ENCODE measurements around the gene FIGLA. TPM values are rescaled to one million over a fixed set of nuclear protein-coding genes. Genes with fewer than 3 reads are reported as not detected.

Gene FIGLA
- total RNA-seq, 1 experiment from 2014 or later = not detected

DNA sequence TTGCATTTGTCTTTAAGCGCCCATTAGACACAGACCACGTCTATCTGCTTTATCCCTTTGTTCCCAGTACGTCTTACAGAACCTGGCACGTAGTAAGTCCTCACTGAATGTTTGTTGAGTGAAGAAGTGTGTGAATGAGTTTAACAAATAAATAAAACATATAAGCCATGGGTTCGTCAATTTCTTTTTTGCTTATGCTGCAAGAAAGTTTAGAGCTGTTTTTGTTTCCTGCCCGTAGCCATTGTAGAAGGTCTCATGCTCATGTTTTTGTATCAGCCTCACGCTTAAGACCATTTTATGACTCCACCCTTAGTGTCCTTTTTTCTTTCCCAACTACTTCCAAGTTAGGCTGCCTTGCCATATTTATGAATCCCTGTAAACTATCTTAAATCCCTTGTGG, 24.9 kb downstream of the FIGLA start:
- peaks cover 50% of the 10 kb centered on the region for H3K27me3 ChIP-seq (replicated peaks; ENCODE audit: insufficient read depth, low read depth, low read length, poor library complexity)
- ChIA-PET CTCF (no interaction called here), POLR2A (ENCODE audit: low non-redundant PET) (no interaction called here)
- no peaks in the 10 kb centered on the region for H3K9me3 ChIP-seq (ENCODE audit: low read depth, low read length, poor library complexity, severe bottlenecking)
- intact Hi-C loops (cut with micrococcal nuclease; ENCODE audit: unreplicated experiment) = loop anchor here (10.0 kb wide), 1 partner anchor 351 kb away; no protein-coding TSS in a partner anchor
- no peak overlapping the region for H3K27ac ChIP-seq (ENCODE audit: low read depth, low read length, poor library complexity, severe bottlenecking)
- TF ChIP-seq EZH2 (IDR thresholded peaks at IDR 0.05; ENCODE audit: borderline replicate concordance, low read depth, low read length, poor library complexity, severe bottlenecking) = no peak
- TF ChIP-seq, protein P1, sequence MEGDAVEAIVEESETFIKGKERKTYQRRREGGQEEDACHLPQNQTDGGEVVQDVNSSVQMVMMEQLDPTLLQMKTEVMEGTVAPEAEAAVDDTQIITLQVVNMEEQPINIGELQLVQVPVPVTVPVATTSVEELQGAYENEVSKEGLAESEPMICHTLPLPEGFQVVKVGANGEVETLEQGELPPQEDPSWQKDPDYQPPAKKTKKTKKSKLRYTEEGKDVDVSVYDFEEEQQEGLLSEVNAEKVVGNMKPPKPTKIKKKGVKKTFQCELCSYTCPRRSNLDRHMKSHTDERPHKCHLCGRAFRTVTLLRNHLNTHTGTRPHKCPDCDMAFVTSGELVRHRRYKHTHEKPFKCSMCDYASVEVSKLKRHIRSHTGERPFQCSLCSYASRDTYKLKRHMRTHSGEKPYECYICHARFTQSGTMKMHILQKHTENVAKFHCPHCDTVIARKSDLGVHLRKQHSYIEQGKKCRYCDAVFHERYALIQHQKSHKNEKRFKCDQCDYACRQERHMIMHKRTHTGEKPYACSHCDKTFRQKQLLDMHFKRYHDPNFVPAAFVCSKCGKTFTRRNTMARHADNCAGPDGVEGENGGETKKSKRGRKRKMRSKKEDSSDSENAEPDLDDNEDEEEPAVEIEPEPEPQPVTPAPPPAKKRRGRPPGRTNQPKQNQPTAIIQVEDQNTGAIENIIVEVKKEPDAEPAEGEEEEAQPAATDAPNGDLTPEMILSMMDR (conservative IDR thresholded peaks at IDR 0.05; ENCODE audit: low read depth, low read length) = no peak
- no peak overlapping the region for H3K4me3 ChIP-seq (ENCODE audit: low read depth, low read length, poor library complexity, severe bottlenecking)
- BruUV-seq (replicated peaks) = no TSS peak
- DNase-seq (ENCODE audit: low spot score) = no peak
- H3K4me1 ChIP-seq (ENCODE audit: insufficient read depth, low read length, poor library complexity, severe bottlenecking) = peaks cover 11% of the 10 kb centered on the region
- H3K36me3 ChIP-seq (ENCODE audit: insufficient read depth, low read length, poor library complexity, severe bottlenecking) = no peaks in the 10 kb centered on the region

DNA sequence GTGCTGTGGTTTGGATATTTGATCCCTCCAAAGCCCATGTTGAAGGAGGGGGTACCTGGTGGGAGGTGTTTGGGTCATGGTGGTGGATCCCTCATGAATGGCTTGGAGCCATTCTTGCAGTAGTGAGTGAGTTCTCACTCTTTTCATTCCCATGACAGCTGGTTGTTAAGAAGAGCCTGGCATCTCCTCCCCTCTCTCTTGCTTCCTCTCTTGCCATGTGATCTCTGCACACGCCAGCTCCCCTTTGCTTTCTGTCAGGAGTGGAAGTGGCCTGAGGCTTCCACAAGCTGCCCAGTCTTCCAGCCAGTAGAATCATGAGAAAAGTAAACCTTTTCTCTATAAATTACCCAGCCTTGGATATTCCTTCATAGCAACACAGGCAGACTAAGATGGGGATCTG, 31.0 kb downstream of the FIGLA start:
- no peak overlapping the region for H3K27ac ChIP-seq (ENCODE audit: low read depth, low read length, poor library complexity, severe bottlenecking)
- H3K4me3 ChIP-seq (ENCODE audit: low read depth, low read length, poor library complexity, severe bottlenecking) = no peak overlapping the region
- intact Hi-C loops (cut with micrococcal nuclease; ENCODE audit: unreplicated experiment) = no loop called here
- peaks cover 8% of the 10 kb centered on the region for H3K27me3 ChIP-seq (replicated peaks; ENCODE audit: insufficient read depth, low read depth, low read length, poor library complexity)
- no TSS peak for BruUV-seq (replicated peaks)
- ChIA-PET POLR2A (ENCODE audit: low non-redundant PET) (no interaction called here), CTCF (no interaction called here)
- no peak for TF ChIP-seq EZH2 (IDR thresholded peaks at IDR 0.05; ENCODE audit: borderline replicate concordance, low read depth, low read length, poor library complexity, severe bottlenecking)
- TF ChIP-seq, protein P1 (conservative IDR thresholded peaks at IDR 0.05; ENCODE audit: low read depth, low read length) = no peak
- DNase-seq (ENCODE audit: low spot score) = no peak
- H3K36me3 ChIP-seq (ENCODE audit: insufficient read depth, low read length, poor library complexity, severe bottlenecking) = no peaks in the 10 kb centered on the region
- no peaks in the 10 kb centered on the region for H3K4me1 ChIP-seq (ENCODE audit: insufficient read depth, low read length, poor library complexity, severe bottlenecking)
- no peaks in the 10 kb centered on the region for H3K9me3 ChIP-seq (ENCODE audit: low read depth, low read length, poor library complexity, severe bottlenecking)

DNA sequence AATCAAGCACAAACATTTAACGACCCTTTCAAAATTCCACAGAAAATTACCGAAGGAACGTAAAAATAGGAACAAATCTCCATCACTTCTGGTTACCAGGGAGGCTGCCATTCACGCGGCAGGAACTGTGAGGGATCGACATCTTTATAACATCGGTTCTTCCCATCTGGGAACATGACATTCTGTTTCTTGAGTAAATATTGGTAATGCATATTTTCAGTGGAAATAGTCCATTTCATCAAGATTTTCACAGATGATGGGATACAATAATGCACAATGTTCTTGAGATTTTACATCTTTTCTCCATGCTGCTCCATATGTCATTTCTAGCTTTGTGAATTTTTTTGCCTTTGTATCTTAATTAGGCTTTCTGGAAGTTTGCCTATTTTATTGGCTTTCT, 32.5 kb downstream of the FIGLA start:
- no peaks in the 10 kb centered on the region for H3K9me3 ChIP-seq (ENCODE audit: low read depth, low read length, poor library complexity, severe bottlenecking)
- intact Hi-C loops (cut with micrococcal nuclease; ENCODE audit: unreplicated experiment) = no loop called here
- ChIA-PET POLR2A (ENCODE audit: low non-redundant PET) (no interaction called here), CTCF (no interaction called here)
- no peaks in the 10 kb centered on the region for H3K36me3 ChIP-seq (ENCODE audit: insufficient read depth, low read length, poor library complexity, severe bottlenecking)
- BruUV-seq (replicated peaks) = no TSS peak
- H3K27ac ChIP-seq (ENCODE audit: low read depth, low read length, poor library complexity, severe bottlenecking) = no peak overlapping the region
- no peaks in the 10 kb centered on the region for H3K4me1 ChIP-seq (ENCODE audit: insufficient read depth, low read length, poor library complexity, severe bottlenecking)
- DNase-seq (ENCODE audit: low spot score) = no peak
- no peak overlapping the region for H3K4me3 ChIP-seq (ENCODE audit: low read depth, low read length, poor library complexity, severe bottlenecking)
- TF ChIP-seq, protein P1 (conservative IDR thresholded peaks at IDR 0.05; ENCODE audit: low read depth, low read length) = no peak
- TF ChIP-seq EZH2 (IDR thresholded peaks at IDR 0.05; ENCODE audit: borderline replicate concordance, low read depth, low read length, poor library complexity, severe bottlenecking) = no peak
- H3K27me3 ChIP-seq (replicated peaks; ENCODE audit: insufficient read depth, low read depth, low read length, poor library complexity) = peaks cover 8% of the 10 kb centered on the region

Data from A673 (cell line).